Heart left ventricle (tissue), 16 donors: ENCODE measurements around the gene GPRC5B. TPM values are rescaled to one million over a fixed set of nuclear protein-coding genes. Genes with fewer than 3 reads are reported as not detected.

Experiments used
- ATAC-seq, 4 donors: fragments of 200-7000 bp; cut with Tn5 transposase; one replicate each; pipeline ENCODE4 v1.9.1; 2020 to 2022; ENCODE audit warnings: moderate library complexity in 4 of 4, mild to moderate bottlenecking in 3 of 4, moderate number of reproducible peaks in 1 of 4
- DNase-seq, 5 donors: peaks; one replicate each; pipeline ENCODE4 v3.0.0-alpha.2; 2020
- H3K27ac ChIP-seq, 12 donors: fragments of 200-600 bp; sonication (generic) in 4 of 12; one replicate each; pipeline versions ENCODE4 v1.5.0 to v1.8.0; 2016 to 2022; ENCODE audit warnings: mild to moderate bottlenecking in 2 of 12
- H3K27me3 ChIP-seq, 9 donors: fragments of 200-600 bp; sonication (generic) in 2 of 9; one replicate each; pipeline versions ENCODE4 v1.5.1 to v1.8.0; 2016 to 2022; ENCODE audit warnings: mild to moderate bottlenecking in 3 of 9
- H3K36me3 ChIP-seq, 9 donors: fragments of 200-600 bp; sonication (generic) in 2 of 9; one replicate each; pipeline versions ENCODE4 v1.5.0 to v1.8.0; 2018 to 2022; ENCODE audit warnings: mild to moderate bottlenecking in 2 of 9
- H3K4me1 ChIP-seq, 12 donors: fragments of 200-600 bp; sonication (generic) in 4 of 12; one replicate each; pipeline versions ENCODE4 v1.5.0 to v1.8.0; 2016 to 2022; ENCODE audit warnings: mild to moderate bottlenecking in 3 of 12
- H3K4me3 ChIP-seq, 12 donors: fragments of 200-600 bp; sonication (generic) in 4 of 12; one replicate each; pipeline versions ENCODE4 v1.5.0 to v1.8.0; 2017 to 2022; ENCODE audit warnings: mild to moderate bottlenecking in 9 of 12, moderate library complexity in 4 of 12
- H3K9me3 ChIP-seq, 12 donors: fragments of 200-600 bp; sonication (generic) in 4 of 12; one replicate each; pipeline versions ENCODE4 v1.5.0 to v1.8.0; 2016 to 2022; ENCODE audit warnings: mild to moderate bottlenecking in 1 of 12
- CTCF ChIP-seq, 12 donors: fragments of 200-600 bp; sonication (generic) in 4 of 12; IDR thresholded peaks; one replicate each; pipeline versions ENCODE4 v1.5.0 to v1.8.0; 2018 to 2022; ENCODE audit warnings: antibody characterized with exemption in 12 of 12, mild to moderate bottlenecking in 5 of 12
- POLR2A ChIP-seq, 2 donors: fragments of 450-650 bp; IDR thresholded peaks; one replicate each; pipeline ENCODE4 v1.6.1; 2017; ENCODE audit warnings: antibody characterized with exemption in 2 of 2, mild to moderate bottlenecking in 2 of 2, moderate library complexity in 2 of 2
- WGBS, 4 donors: extraction: QIAGEN DNeasy Blood & Tissue Kit in 2 of 4; methylation state at CpG; one replicate each; pipeline versions ENCODE4 v1.1.5 to v1.1.7; 2013 to 2018; 5-methylcytosine and 5-hydroxymethylcytosine counted together
- intact Hi-C, 10 donors: fragments of 100-400 bp; cut with DNase I; formaldehyde crosslinking; loops; one replicate each; pipeline versions ENCODE4 v1.11.1 to v1.14.2; 2022
- polyA plus RNA-seq, 2 donors: library from polyadenylated mRNA; stranded (reverse); fragments of 200-250 nt; gene quantifications; one replicate each; pipeline ENCODE4 v1.2.3, GENCODE V29; 2013
- total RNA-seq, 9 donors: library from RNA; depleted of rRNA in 2 of 9; stranded (reverse); fragments of >200 nt in 2 of 9; fragmentation: NEBNext Ultra II Directional in 3 of 9; extraction: Animal tissue kit (Norgen Biotek cat#: 25700) in 3 of 9; gene quantifications; one replicate each; pipeline versions ENCODE4 v1.1.0 to v1.2.4, GENCODE V29; 2016 to 2023
- donor health status: ischemic (EF 13 %, LVEDD 7.1; RV severe dilation, severe dysfunction).
- donor health status: healthy with polysubstance abuse.
- donor health status: DM: no; HTN: yes; CAD: no.
- donor health status: DM: no; HTN: no; CAD: no.
- donor health status: ischemic (EF 25% LVEDD 6.9; RV normal size, moderate dysfunction).
- donor health status: ischemic (EF 25% LVEDD 5.7; RV mildly dilated, moderate dysfunction).
- donor health status: healthy.
- donor health status: DM: yes; HTN: yes; CAD: no.
- donor health status: ischemic (EF 35%, LVEDD 5.7; RV mildly dilated, moderate dysfunction).
- donor health status: nonischemic (EF 11% LVEDD 7.7; RV severe dilation, severe dysfunction).
- donor health status: DM: yes; HTN: yes; CAD: no.
- donor health status: PGD.
- donor health status: ischemic (EF 29% LVEDD 5.4; RV normal size, mild dysfunction).
- donor health status: nonischemic (EF 23%, LVEDD 6.1; RV moderate dilation, normal function).

The GPRC5B gene
- total and polyA plus RNA-seq, 11 donors: 43.0 to 104 (median 77.9) TPM

GRCh38 chr16:19911747-19912454 is 27.3 kb upstream of the GPRC5B start:
- Histone ChIP-seq H3K9me3 (no peaks in the 10 kb centered on the region), H3K27me3 (peaks cover 0 to 15% (median 5%) of the 10 kb centered on the region in 9 donors), H3K27ac (no peak overlapping the region), H3K36me3 (no peaks in the 10 kb centered on the region), H3K4me3 (no peak overlapping the region), H3K4me1 (peaks cover 0 to 6% (median 0%) of the 10 kb centered on the region in 12 donors)
- TF ChIP-seq CTCF (IDR thresholded peaks at IDR 0.05): no peak
- no peak for TF ChIP-seq POLR2A (IDR thresholded peaks at IDR 0.05)
- intact Hi-C loops: no loop called here
- DNase-seq (no peak), ATAC-seq (no peak)
- 43 to 52% (median 48%) methylated on average over 8 of the region's 8 CpGs for WGBS, 4 donors

GRCh38 chr16:19911204-19911603 is 26.6 kb upstream of the GPRC5B start:
- Histone ChIP-seq H3K4me3 (no peak overlapping the region), H3K4me1 (peaks cover 0 to 6% (median 0%) of the 10 kb centered on the region in 12 donors), H3K36me3 (no peaks in the 10 kb centered on the region), H3K27ac (no peak overlapping the region), H3K27me3 (peaks cover 0 to 13% (median 5%) of the 10 kb centered on the region in 9 donors), H3K9me3 (no peaks in the 10 kb centered on the region)
- intact Hi-C loops: no loop called here
- WGBS, 4 donors: 87 to 92% (median 88%) methylated on average over 2 of the region's 2 CpGs
- no peak for TF ChIP-seq POLR2A (IDR thresholded peaks at IDR 0.05)
- no peak for TF ChIP-seq CTCF (IDR thresholded peaks at IDR 0.05)
- DNase-seq (no peak), ATAC-seq (no peak)

GRCh38 chr16:19909750-19910322 is 25.2 kb upstream of the GPRC5B start:
- H3K27me3 ChIP-seq: peaks cover 0 to 13% (median 5%) of the 10 kb centered on the region in 9 donors
- intact Hi-C loops: loop anchor here in 7 of 10 donors (5.0 kb wide), 3 partner anchors 387 to 477 kb away; no protein-coding TSS in a partner anchor
- no peak for TF ChIP-seq POLR2A (IDR thresholded peaks at IDR 0.05)
- TF ChIP-seq CTCF (IDR thresholded peaks at IDR 0.05): no peak
- no peaks in the 10 kb centered on the region for H3K36me3 ChIP-seq
- no peaks in the 10 kb centered on the region for H3K9me3 ChIP-seq
- no peak overlapping the region for H3K27ac ChIP-seq
- 58 to 74% (median 65%) methylated on average over 2 of the region's 2 CpGs for WGBS, 4 donors
- H3K4me3 ChIP-seq: no peak overlapping the region
- peaks cover 0 to 6% (median 0%) of the 10 kb centered on the region in 12 donors for H3K4me1 ChIP-seq
- DNase-seq: no peak
- ATAC-seq: no peak

GRCh38 chr16:19908921-19909320 is 24.3 kb upstream of the GPRC5B start:
- H3K4me3 ChIP-seq: no peak overlapping the region
- H3K36me3 ChIP-seq: no peaks in the 10 kb centered on the region
- H3K27me3 ChIP-seq: peaks cover 0 to 13% (median 5%) of the 10 kb centered on the region in 9 donors
- ATAC-seq (no peak), DNase-seq (no peak)
- no peaks in the 10 kb centered on the region for H3K9me3 ChIP-seq
- intact Hi-C loops: loop anchor here in 8 of 10 donors (1.0 to 5.0 kb wide), 4 partner anchors 388 to 478 kb away; no protein-coding TSS in a partner anchor
- WGBS, 4 donors: 68 to 84% (median 75%) methylated on average over 1 of the region's 1 CpG
- TF ChIP-seq CTCF (IDR thresholded peaks at IDR 0.05) (no peak), POLR2A (IDR thresholded peaks at IDR 0.05) (no peak)
- H3K4me1 ChIP-seq: peaks cover 0 to 6% (median 0%) of the 10 kb centered on the region in 12 donors
- H3K27ac ChIP-seq: no peak overlapping the region
